Vagina (tissue), 2 donors: ENCODE measurements around the gene LIPH. TPM values are rescaled to one million over a fixed set of nuclear protein-coding genes. Genes with fewer than 3 reads are reported as not detected.
"Not testable (repeated sequence)": the region's sequence is repeated elsewhere in the genome, so short reads cannot be mapped to it uniquely, and the experiment has no call there.

Experiments used
- DNase-seq, 2 donors: peaks; one replicate each; pipeline ENCODE4 v3.0.0-alpha.2; 2017; ENCODE audit errors: extremely low spot score in 2 of 2
- H3K27ac ChIP-seq: fragments of 200-600 bp; sonication (generic); one replicate; pipeline ENCODE4 v1.5.1; 2019
- H3K27me3 ChIP-seq: fragments of 200-600 bp; sonication (generic); one replicate; pipeline ENCODE4 v1.5.1; 2019
- H3K36me3 ChIP-seq, 2 donors: fragments of 200-600 bp; sonication (generic); one replicate each; pipeline ENCODE4 v1.5.1; 2017 to 2019
- H3K4me1 ChIP-seq: fragments of 200-600 bp; sonication (generic); one replicate; pipeline ENCODE4 v1.5.1; 2019
- H3K4me3 ChIP-seq, 2 donors: fragments of 200-600 bp; sonication (generic); 1 replicate in 1 of 2; 2 replicates in 1 of 2; pipeline ENCODE4 v1.5.1; 2016 to 2019
- H3K9me3 ChIP-seq: fragments of 200-600 bp; sonication (generic); one replicate; pipeline ENCODE4 v1.5.1; 2019
- CTCF ChIP-seq, 3 experiments: fragments of 450-650 bp in 2 of 3; fragments of 200-600 bp in 1 of 3; sonication (generic) in 1 of 3; IDR thresholded peaks; one replicate each; pipeline ENCODE4 v1.5.1; 2017 to 2019; ENCODE audit warnings: antibody characterized with exemption in 3 of 3, mild to moderate bottlenecking in 2 of 3, moderate library complexity in 2 of 3
- POLR2A ChIP-seq, 2 donors: fragments of 450-650 bp; IDR thresholded peaks; one replicate each; pipeline ENCODE4 v1.6.1; 2017; ENCODE audit warnings: antibody characterized with exemption in 2 of 2, mild to moderate bottlenecking in 2 of 2, moderate library complexity in 2 of 2
- POLR2AphosphoS5 ChIP-seq, 2 donors: sonication (generic); formaldehyde crosslinking; IDR thresholded peaks; one replicate each; pipeline ENCODE4 v1.9.0; 2017; ENCODE audit warnings: antibody characterized with exemption in 2 of 2, mild to moderate bottlenecking in 2 of 2, low read depth in 1 of 2; ENCODE audit not compliant: insufficient read depth in 1 of 2
- intact Hi-C: fragments of 100-400 bp; cut with DNase I; formaldehyde crosslinking; loops from one replicate; pipeline ENCODE4 v1.15.1; 2023
- total RNA-seq: library from RNA; depleted of rRNA; stranded (reverse); fragments of >200 nt; gene quantifications from one replicate; pipeline ENCODE4 v1.2.3, GENCODE V29; 2016

Gene LIPH
- total RNA-seq, 1 donor from 2014 or later = 2.7 TPM

GRCh38 chr3:185575108-185575869 lies 22.9 kb upstream of the LIPH start:
- intact Hi-C loops, H3K36me3 ChIP-seq, H3K9me3 ChIP-seq, DNase-seq, H3K27me3 ChIP-seq, H3K4me3 ChIP-seq, H3K27ac ChIP-seq, H3K4me1 ChIP-seq: not testable (repeated sequence)
- TF ChIP-seq CTCF (IDR thresholded peaks at IDR 0.05) = peak in 1 of 3 experiments; percentile 40

GRCh38 chr3:185572183-185572582 lies 19.8 kb upstream of the LIPH start:
- no peak for DNase-seq
- Histone ChIP-seq H3K4me1 (no peaks in the 10 kb centered on the region), H3K27ac (no peak overlapping the region), H3K36me3 (no peaks in the 10 kb centered on the region), H3K9me3 (no peaks in the 10 kb centered on the region), H3K4me3 (no peak overlapping the region), H3K27me3 (no peaks in the 10 kb centered on the region)
- TF ChIP-seq POLR2AphosphoS5 (IDR thresholded peaks at IDR 0.05; ENCODE audit: insufficient read depth in 1 of 2, low read depth in 1 of 2) = no peak
- TF ChIP-seq POLR2A (IDR thresholded peaks at IDR 0.05) = no peak
- TF ChIP-seq CTCF (IDR thresholded peaks at IDR 0.05) = no peak
- intact Hi-C loops = no loop called here

DNA sequence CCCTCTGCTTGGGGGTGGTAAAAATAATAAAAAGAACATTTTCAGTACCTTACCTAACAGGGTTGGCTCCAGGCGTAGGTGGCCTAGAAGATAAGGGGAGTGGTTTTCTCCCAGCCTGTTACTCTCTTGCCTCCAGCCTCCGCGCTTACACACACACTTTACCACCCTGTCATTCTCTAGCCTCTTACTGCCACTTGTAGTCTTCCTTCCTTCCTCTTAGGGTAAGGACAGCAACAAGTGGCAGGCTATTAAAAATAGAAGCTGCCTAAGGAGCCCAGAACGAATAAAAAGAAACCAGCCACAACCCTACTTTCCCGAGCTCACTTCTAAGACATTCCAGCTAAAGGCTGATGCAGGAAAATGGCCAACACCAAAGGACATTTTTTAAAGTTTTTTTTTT lies 9.6 kb upstream of the LIPH start:
- Histone ChIP-seq H3K27me3 (no peaks in the 10 kb centered on the region), H3K36me3 (no peaks in the 10 kb centered on the region), H3K4me1 (no peaks in the 10 kb centered on the region), H3K4me3 (no peak overlapping the region), H3K9me3 (no peaks in the 10 kb centered on the region), H3K27ac (no peak overlapping the region)
- no peak for TF ChIP-seq CTCF (IDR thresholded peaks at IDR 0.05)
- TF ChIP-seq POLR2AphosphoS5 (IDR thresholded peaks at IDR 0.05; ENCODE audit: insufficient read depth in 1 of 2, low read depth in 1 of 2) = no peak
- TF ChIP-seq POLR2A (IDR thresholded peaks at IDR 0.05) = no peak
- intact Hi-C loops = no loop called here
- DNase-seq = no peak

DNA sequence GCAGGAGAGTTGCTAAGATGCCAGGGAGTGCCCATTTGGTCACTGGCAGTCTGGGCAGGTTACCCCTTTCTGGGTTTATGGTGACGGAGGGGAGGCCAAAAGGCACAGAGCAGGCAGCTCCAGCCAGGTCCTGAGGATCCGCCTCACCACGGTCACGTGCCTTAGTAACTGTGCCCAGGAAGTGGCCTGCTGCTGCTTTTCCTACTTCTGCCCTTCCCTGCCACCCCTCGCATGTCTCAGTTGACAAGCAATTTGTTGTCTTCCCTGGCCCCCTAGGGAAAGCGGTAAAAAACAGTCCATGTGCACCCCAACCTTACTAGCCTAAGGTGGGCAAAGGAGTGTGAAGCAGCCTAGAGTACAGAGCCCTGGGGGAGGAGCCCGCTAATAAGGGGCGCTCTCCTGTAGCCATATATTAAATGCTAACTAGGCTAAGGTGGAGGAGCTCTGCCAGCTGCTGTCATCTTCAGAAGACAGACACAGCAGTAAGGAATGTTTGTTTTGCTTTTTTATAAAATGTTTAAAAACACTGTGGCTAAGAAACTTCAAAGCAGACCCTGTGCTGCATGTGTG lies 9.1 kb upstream of the LIPH start:
- H3K9me3 ChIP-seq = no peaks in the 10 kb centered on the region
- H3K4me1 ChIP-seq = no peaks in the 10 kb centered on the region
- H3K27ac ChIP-seq = no peak overlapping the region
- TF ChIP-seq POLR2AphosphoS5 (IDR thresholded peaks at IDR 0.05; ENCODE audit: insufficient read depth in 1 of 2, low read depth in 1 of 2) = no peak
- no peak for TF ChIP-seq POLR2A (IDR thresholded peaks at IDR 0.05)
- TF ChIP-seq CTCF (IDR thresholded peaks at IDR 0.05) = no peak
- intact Hi-C loops = no loop called here
- no peak for DNase-seq
- H3K36me3 ChIP-seq = no peaks in the 10 kb centered on the region
- no peak overlapping the region for H3K4me3 ChIP-seq
- no peaks in the 10 kb centered on the region for H3K27me3 ChIP-seq

DNA sequence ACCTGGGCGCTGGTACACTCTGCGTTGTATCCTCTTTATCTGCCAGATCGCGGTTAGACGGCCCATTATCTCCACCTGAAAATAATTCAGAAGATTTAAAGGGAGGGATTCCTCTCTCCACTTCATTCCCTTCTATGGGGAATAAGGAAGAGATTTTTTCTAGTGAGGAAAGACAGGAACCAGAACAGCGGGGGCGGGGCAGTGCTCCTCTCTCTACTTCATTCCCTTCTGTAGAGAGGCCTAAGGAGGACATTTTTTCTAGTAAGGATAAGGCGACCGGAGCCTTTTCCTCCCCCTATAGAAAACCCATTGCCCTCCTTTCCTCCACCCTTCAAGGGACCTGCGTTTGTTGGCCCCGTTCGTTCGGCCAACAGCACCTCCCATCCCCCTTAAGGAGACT lies 8.3 kb upstream of the LIPH start:
- Histone ChIP-seq H3K27ac (no peak overlapping the region), H3K9me3 (no peaks in the 10 kb centered on the region), H3K4me1 (no peaks in the 10 kb centered on the region), H3K36me3 (no peaks in the 10 kb centered on the region), H3K27me3 (no peaks in the 10 kb centered on the region), H3K4me3 (no peak overlapping the region)
- intact Hi-C loops = no loop called here
- DNase-seq = no peak
- no peak for TF ChIP-seq POLR2AphosphoS5 (IDR thresholded peaks at IDR 0.05; ENCODE audit: insufficient read depth in 1 of 2, low read depth in 1 of 2)
- TF ChIP-seq POLR2A (IDR thresholded peaks at IDR 0.05) = no peak
- TF ChIP-seq CTCF (IDR thresholded peaks at IDR 0.05) = no peak
